ENCODE data around the gene ASCL2.

Gene ASCL2

GRCh38 chr11:2233693-2234455 lies 36.5 kb downstream of the ASCL2 start:
- no peak for DNase-seq (ENCODE audit: low spot score)

- DNase-seq (ENCODE audit: low spot score) = no peak
These were observed 40.6 kb downstream of the ASCL2 start for GRCh38 chr11:2229713-2230297.

- no peak for DNase-seq (ENCODE audit: low spot score)
These were observed 46.1 kb downstream of the ASCL2 start for GRCh38 chr11:2224254-2224653.

- DNase-seq (ENCODE audit: low spot score) = no peak
These were observed 47.1 kb downstream of the ASCL2 start for GRCh38 chr11:2223153-2223794.

GRCh38 chr11:2222451-2222850 lies 47.9 kb downstream of the ASCL2 start:
- no peak for DNase-seq (ENCODE audit: low spot score)

GRCh38 chr11:2221591-2221990 lies 48.8 kb downstream of the ASCL2 start:
- no peak for DNase-seq (ENCODE audit: low spot score)

GRCh38 chr11:2221024-2221423 lies 49.4 kb downstream of the ASCL2 start:
- no peak for DNase-seq (ENCODE audit: low spot score)

- no peak for DNase-seq (ENCODE audit: low spot score)
These were observed 50.1 kb downstream of the ASCL2 start for GRCh38 chr11:2220173-2220771.

- DNase-seq (ENCODE audit: low spot score) = no peak
These were observed 50.9 kb downstream of the ASCL2 start for GRCh38 chr11:2219318-2220017.
